H1 (cell line): ENCODE measurements around the gene ITGB7. TPM values are rescaled to one million over a fixed set of nuclear protein-coding genes. Genes with fewer than 3 reads are reported as not detected.

Experiments used
- CTCF ChIA-PET: fragments of 300-600 bp; sonication (Branson Sonifier 250); formaldehyde crosslinking; loops from one replicate; lab custom pipeline; 2021; ENCODE audit not compliant: partially characterized antibody; lab: Charles Lee
- POLR2A ChIA-PET: fragments of 300-600 bp; sonication (Branson Sonifier 250); formaldehyde crosslinking; loops from one replicate; lab custom pipeline; 2021; ENCODE audit warnings: inconsistent platforms; ENCODE audit not compliant: partially characterized antibody; lab: Charles Lee
- DNase-seq, 2 experiments: peaks; one replicate each; pipeline versions ENCODE4 v3.0.0 to v3.0.0-alpha.2; 2010 to 2022; ENCODE audit warnings: low spot score in 2 of 2, low read depth in 1 of 2, mixed read lengths in 1 of 2
- FAIRE-seq: peaks from 2 replicates; lab custom pipeline; 2011; peaks lifted over from hg19 to GRCh38; lab: Jason Lieb, UNC
- H2AFZ ChIP-seq: 2 replicates; pipeline ENCODE4 v1.8.1; 2012; ENCODE audit warnings: low read length, inconsistent platforms
- H2AK5ac ChIP-seq: 2 replicates; pipeline ENCODE4 v1.6.1; 2013; ENCODE audit warnings: low read depth, low read length
- H2BK120ac ChIP-seq: replicated peaks from 2 replicates; pipeline ENCODE3; 2013; ENCODE audit warnings: low read depth, low read length, inconsistent platforms
- H2BK12ac ChIP-seq: 2 replicates; pipeline ENCODE4 v1.6.1; 2013; ENCODE audit warnings: low read depth, low read length
- H2BK15ac ChIP-seq: 2 replicates; pipeline ENCODE4 v1.6.1; 2013; ENCODE audit warnings: low read length
- H2BK20ac ChIP-seq: 2 replicates; pipeline ENCODE4 v1.6.1; 2013; ENCODE audit warnings: low read length
- H2BK5ac ChIP-seq: 2 replicates; pipeline ENCODE4 v1.6.1; 2013; ENCODE audit warnings: low read depth, low read length
- H3K14ac ChIP-seq: 2 replicates; pipeline ENCODE4 v1.6.1; 2013; ENCODE audit warnings: inconsistent platforms; ENCODE audit not compliant: insufficient read length
- H3K18ac ChIP-seq: 2 replicates; pipeline ENCODE4 v1.6.1; 2013; ENCODE audit warnings: low read length; ENCODE audit errors: extremely low read depth
- H3K23ac ChIP-seq: 2 replicates; pipeline ENCODE4 v1.6.1; 2013; ENCODE audit warnings: inconsistent platforms; ENCODE audit not compliant: insufficient read length
- H3K23me2 ChIP-seq: 2 replicates; pipeline ENCODE4 v1.6.1; 2013; ENCODE audit warnings: low read depth, low read length
- H3K27ac ChIP-seq: 2 replicates; pipeline ENCODE4 v1.6.1; 2011; ENCODE audit warnings: low read depth, low read length, inconsistent platforms
- H3K27me3 ChIP-seq, 4 experiments: replicated peaks in 1 of 4; 1 replicate in 1 of 4; 2 replicates in 3 of 4; pipeline versions ENCODE4 v1.6.1 to v1.8.1; 2011 to 2013; ENCODE audit warnings: low read length in 3 of 4, mild to moderate bottlenecking in 3 of 4, inconsistent platforms in 2 of 4, mixed read lengths in 2 of 4, moderate library complexity in 1 of 4; ENCODE audit not compliant: control insufficient read depth in 3 of 4, insufficient read depth in 3 of 4; ENCODE audit errors: extremely low read depth in 1 of 4
- H3K36me3 ChIP-seq, 4 experiments: 2 replicates each; pipeline versions ENCODE4 v1.6.1 to v1.8.1; 2011 to 2013; ENCODE audit warnings: mild to moderate bottlenecking in 4 of 4, low read length in 3 of 4, moderate library complexity in 2 of 4, control low read depth in 1 of 4, inconsistent platforms in 1 of 4; ENCODE audit not compliant: insufficient read depth in 4 of 4, control insufficient read depth in 2 of 4
- H3K4ac ChIP-seq: replicated peaks from 2 replicates; pipeline ENCODE3; 2013; ENCODE audit warnings: low read length, low read depth, mixed read lengths, inconsistent platforms; ENCODE audit not compliant: insufficient read length
- H3K4me1 ChIP-seq, 4 experiments: replicated peaks in 1 of 4; 1 replicate in 1 of 4; 2 replicates in 3 of 4; pipeline versions ENCODE4 v1.6.1 to v1.8.1; 2011 to 2013; ENCODE audit warnings: low read length in 3 of 4, inconsistent platforms in 2 of 4, mixed read lengths in 1 of 4; ENCODE audit not compliant: insufficient read depth in 4 of 4, control insufficient read depth in 3 of 4
- H3K4me2 ChIP-seq, 2 experiments: 2 replicates each; pipeline versions ENCODE4 v1.6.1 to v1.8.1; 2011 to 2013; ENCODE audit warnings: low read depth in 2 of 2, low read length in 2 of 2, control low read depth in 1 of 2, inconsistent platforms in 1 of 2, mild to moderate bottlenecking in 1 of 2; ENCODE audit not compliant: insufficient read depth in 1 of 2
- H3K4me3 ChIP-seq, 4 experiments: fragments of 200-600, 300-600 bp in 1 of 4; sonication (generic), shearing (Covaris generic), sonication (Bioruptor Twin) in 1 of 4; 2 replicates each; pipeline versions ENCODE4 v1.5.1 to v1.8.1; 2011 to 2016; ENCODE audit warnings: low read length in 4 of 4, low read depth in 3 of 4, control low read depth in 2 of 4, inconsistent platforms in 2 of 4, mild to moderate bottlenecking in 2 of 4, mixed read lengths in 1 of 4, moderate library complexity in 1 of 4; ENCODE audit not compliant: insufficient read depth in 2 of 4; ENCODE audit errors: extremely low read depth in 1 of 4
- H3K56ac ChIP-seq: replicated peaks from 2 replicates; pipeline ENCODE3; 2013; ENCODE audit warnings: low read depth, mild to moderate bottlenecking, mixed read lengths, low read length, inconsistent platforms; ENCODE audit not compliant: insufficient read length
- H3K79me1 ChIP-seq: 2 replicates; pipeline ENCODE4 v1.6.1; 2013; ENCODE audit warnings: low read depth, low read length, control low read depth
- H3K79me2 ChIP-seq, 2 experiments: 2 replicates each; pipeline versions ENCODE4 v1.6.1 to v1.8.1; 2012 to 2013; ENCODE audit warnings: low read length in 2 of 2, mild to moderate bottlenecking in 2 of 2, inconsistent platforms in 1 of 2; ENCODE audit not compliant: insufficient read depth in 2 of 2, control insufficient read depth in 1 of 2
- H3K9ac ChIP-seq, 4 experiments: replicated peaks in 1 of 4; 1 replicate in 1 of 4; 2 replicates in 3 of 4; pipeline versions ENCODE4 v1.6.1 to v1.8.1; 2011 to 2013; ENCODE audit warnings: low read depth in 3 of 4, low read length in 3 of 4, control low read depth in 2 of 4, mild to moderate bottlenecking in 2 of 4, moderate library complexity in 2 of 4, inconsistent platforms in 1 of 4; ENCODE audit errors: extremely low read depth in 1 of 4
- H3K9me3 ChIP-seq, 2 experiments: 2 replicates each; pipeline versions ENCODE4 v1.6.1 to v1.8.1; 2012 to 2013; ENCODE audit warnings: mild to moderate bottlenecking in 2 of 2, moderate library complexity in 2 of 2, control low read depth in 1 of 2, inconsistent platforms in 1 of 2, low read depth in 1 of 2, low read length in 1 of 2, mixed read lengths in 1 of 2; ENCODE audit not compliant: insufficient read depth in 2 of 2
- H4K20me1 ChIP-seq, 2 experiments: replicated peaks in 1 of 2; 2 replicates each; pipeline versions ENCODE3 to v1.8.1; 2011 to 2013; ENCODE audit warnings: inconsistent platforms in 2 of 2, low read length in 2 of 2, mild to moderate bottlenecking in 1 of 2; ENCODE audit not compliant: insufficient read depth in 2 of 2, control insufficient read depth in 1 of 2
- H4K5ac ChIP-seq: 2 replicates; pipeline ENCODE4 v1.6.1; 2013; ENCODE audit warnings: low read length, low read depth, mixed read lengths, inconsistent platforms; ENCODE audit not compliant: insufficient read length
- H4K8ac ChIP-seq: 2 replicates; pipeline ENCODE4 v1.8.0; 2013; ENCODE audit warnings: mild to moderate bottlenecking, moderate library complexity, low read length, inconsistent platforms; ENCODE audit not compliant: insufficient read depth; ENCODE audit errors: extremely low read depth
- H4K91ac ChIP-seq: replicated peaks from 2 replicates; pipeline ENCODE3; 2013; ENCODE audit warnings: low read length, mixed read lengths, inconsistent platforms; ENCODE audit not compliant: insufficient read length
- CTBP2 ChIP-seq: IDR thresholded peaks from 2 replicates; pipeline ENCODE4 v1.7.0; 2011; ENCODE audit warnings: borderline replicate concordance, mild to moderate bottlenecking, moderate library complexity, mixed read lengths, low read length; ENCODE audit not compliant: insufficient read depth, insufficient read length
- FOSL1 ChIP-seq: IDR thresholded peaks from 2 replicates; pipeline ENCODE4 v1.6.1; 2011; ENCODE audit warnings: mild to moderate bottlenecking, low read depth, low read length, moderate library complexity; ENCODE audit not compliant: insufficient read depth
- KDM4A ChIP-seq: IDR thresholded peaks from one replicate; pipeline ENCODE4 v1.7.1; 2012; ENCODE audit warnings: low read depth, mild to moderate bottlenecking, moderate library complexity, low read length, inconsistent platforms; ENCODE audit not compliant: severe bottlenecking
- MAFK ChIP-seq: IDR thresholded peaks from 2 replicates; pipeline ENCODE4 v1.6.1; 2012; ENCODE audit warnings: low read depth, mild to moderate bottlenecking, improper control_type of control experiment, low read length
- NRF1 ChIP-seq: IDR thresholded peaks from 2 replicates; pipeline ENCODE4 v1.6.1; 2011; ENCODE audit warnings: mild to moderate bottlenecking, low read depth, low read length, improper control_type of control experiment
- POLR2AphosphoS5 ChIP-seq: IDR thresholded peaks from 2 replicates; pipeline ENCODE4 v1.6.1; 2011; ENCODE audit warnings: low read depth, low read length
- RAD21 ChIP-seq, 2 experiments: IDR thresholded peaks in 1 of 2; conservative IDR thresholded peaks in 1 of 2; 2 replicates each; pipeline ENCODE4 v1.6.1; 2011; ENCODE audit warnings: low read depth in 2 of 2, low read length in 2 of 2, improper control_type of control experiment in 1 of 2, inconsistent platforms in 1 of 2, mild to moderate bottlenecking in 1 of 2, moderate library complexity in 1 of 2
- RFX5 ChIP-seq: IDR thresholded peaks from 2 replicates; pipeline ENCODE4 v1.6.1; 2011; ENCODE audit warnings: low read depth, low read length, improper control_type of control experiment, borderline replicate concordance
- SIX5 ChIP-seq: IDR thresholded peaks from 2 replicates; pipeline ENCODE4 v1.6.1; 2011; ENCODE audit warnings: mild to moderate bottlenecking, low read depth, low read length
- SP4 ChIP-seq: IDR thresholded peaks from 2 replicates; pipeline ENCODE4 v1.6.1; 2012; ENCODE audit warnings: low read length, inconsistent platforms
- WGBS, 2 experiments: shearing (Covaris generic) in 1 of 2; methylation state at CpG; one replicate each; pipeline versions ENCODE4 v1.1.6 to v1.1.7; 2013 to 2015; ENCODE audit warnings: low lambda C conversion rate in 2 of 2, mixed read lengths in 2 of 2, inconsistent platforms in 1 of 2, low coverage in 1 of 2, missing lambda C conversion rate in 1 of 2; ENCODE audit not compliant: insufficient replicate concordance in 2 of 2, insufficient coverage in 1 of 2, insufficient read length in 1 of 2; ENCODE audit errors: extremely low coverage in 1 of 2, missing lambda C conversion rate in 1 of 2; 5-methylcytosine and 5-hydroxymethylcytosine counted together
- polyA plus RNA-seq, 7 experiments: library from polyadenylated mRNA; depleted of rRNA in 3 of 7; stranded (reverse) in 5 of 7; unstranded in 2 of 7; fragments of >200 nt in 5 of 7; fragments of 200-250 nt in 2 of 7; gene quantifications; 1 replicate in 5 of 7; 2 replicates in 1 of 7; 4 replicates in 1 of 7; pipeline versions ENCODE4 v1.2.1 to v1.2.3, GENCODE V29; 2011 to 2013; ENCODE audit warnings: missing spikeins in 2 of 7, mixed read lengths in 2 of 7
- total RNA-seq: library from RNA; stranded (reverse); fragmentation: NEBNext Ultra II Directional; extraction: Animal tissue kit (Norgen Biotek cat#: 25700); gene quantifications from 2 replicates; pipeline ENCODE4 v1.2.1, GENCODE V29; 2021
- TF ChIP-seq, protein P1 (sequence below): IDR thresholded peaks from 2 replicates; pipeline ENCODE4 v1.6.1; 2011; ENCODE audit warnings: low read length, improper control_type of control experiment

Gene ITGB7
- total and polyA plus RNA-seq, 2 of the 8 experiments (the other 6 are each of a cell fraction or from before 2014, with no cell fraction given) = 0.35 to 0.54 TPM

DNA sequence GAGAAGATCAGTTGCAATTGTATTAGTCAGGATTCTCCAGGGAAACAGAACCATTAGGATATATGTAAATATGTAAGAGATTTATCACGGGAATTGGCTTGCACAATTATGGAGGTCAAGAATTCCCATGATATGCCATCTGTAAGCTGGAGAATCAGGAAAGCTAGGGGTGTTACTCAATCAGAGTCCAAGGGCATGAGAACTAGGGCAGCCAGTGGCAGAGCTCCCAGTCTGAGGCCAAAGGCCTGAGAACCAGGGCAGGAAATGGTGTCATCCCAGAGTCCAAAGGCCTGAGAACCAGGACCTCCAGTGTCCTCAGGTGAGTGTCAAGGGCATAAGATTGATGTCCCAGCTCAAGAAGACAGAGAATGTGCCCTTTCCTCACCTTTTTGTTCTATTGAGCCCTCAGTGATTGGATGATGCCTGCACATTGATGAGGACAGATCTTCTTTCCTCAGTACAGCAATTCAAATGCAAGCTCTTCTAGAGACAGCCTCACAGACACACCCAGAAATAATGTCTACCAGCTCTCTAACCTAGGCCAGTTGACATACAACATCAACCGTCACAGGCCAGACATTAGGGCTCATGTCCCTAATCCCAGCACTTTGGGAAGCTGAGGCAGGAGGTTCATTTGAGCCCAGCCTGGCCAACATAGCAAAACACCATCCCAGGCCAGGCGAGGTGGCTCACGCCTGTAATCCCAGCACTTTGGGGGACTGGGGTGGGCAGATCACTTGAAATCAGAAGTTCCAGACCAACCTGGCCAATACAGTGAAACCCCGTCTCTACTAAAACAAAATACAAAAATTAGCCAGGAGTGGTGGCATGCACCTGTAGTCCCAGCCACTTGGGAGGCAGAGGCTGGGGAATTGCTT, 61.4 kb downstream of the ITGB7 start:
- FAIRE-seq = no peak
- Histone ChIP-seq H3K79me2 (no peaks in the 10 kb centered on the region), H3K4me3 (no peak overlapping the region)

More for the DNA sequence above, 61.4 kb downstream of the ITGB7 start:
- no peak overlapping the region for H3K18ac ChIP-seq
- peaks cover 0 to 4% of the 10 kb centered on the region in 2 experiments; a peak in 2 of 4 replicates for H3K9me3 ChIP-seq
- H4K20me1 ChIP-seq = no peaks in the 10 kb centered on the region
- no peak overlapping the region for H3K4me2 ChIP-seq
- CTCF ChIA-PET = interaction anchor here (0.7 to 2.0 kb wide), 3 partner anchors 10 to 373 kb away, joined by 3 to 10 read pairs (median 3); no protein-coding TSS in a partner anchor
- no peak overlapping the region for H3K9ac ChIP-seq
- H4K8ac ChIP-seq = no peak overlapping the region
- no peak overlapping the region for H3K27ac ChIP-seq
- H4K5ac ChIP-seq = no peak overlapping the region
- H3K4me1 ChIP-seq = peaks cover 0 to 2% (median 0%) of the 10 kb centered on the region in 4 experiments; a peak in 2 of 7 replicates
- no peaks in the 10 kb centered on the region for H3K79me1 ChIP-seq
- no peak overlapping the region for H3K56ac ChIP-seq
- H2BK120ac ChIP-seq = no peak overlapping the region
- no peak overlapping the region for H2BK12ac ChIP-seq
- H2BK5ac ChIP-seq = no peak overlapping the region
- no peak overlapping the region for H3K4ac ChIP-seq
- H3K14ac ChIP-seq = no peak overlapping the region
- 90% methylated on average over 5 of the region's 5 CpGs; no CpG with 5 or more reads in 1 of the 2 experiments for WGBS, 2 experiments
- no peak overlapping the region for H2BK20ac ChIP-seq
- no peaks in the 10 kb centered on the region for H3K23me2 ChIP-seq
- no peak overlapping the region for H2AFZ ChIP-seq
- no peak overlapping the region for H2BK15ac ChIP-seq
- DNase-seq = no peak
- no peak overlapping the region for H2AK5ac ChIP-seq
- POLR2A ChIA-PET = no interaction called here
- no peak overlapping the region for H4K91ac ChIP-seq
- H3K27me3 ChIP-seq = no peaks in the 10 kb centered on the region
- H3K36me3 ChIP-seq = no peaks in the 10 kb centered on the region
- TF ChIP-seq SP4 (no peak), MAFK (no peak), RAD21 (IDR thresholded peaks at IDR 0.05 in 1 of 2, conservative IDR thresholded peaks at IDR 0.05 in 1 of 2; ENCODE audit: low read depth in 2 of 2, low read length in 2 of 2) (no peak), CTBP2 (no peak), RFX5 (no peak), POLR2AphosphoS5 (no peak), KDM4A (no peak), SIX5 (no peak), NRF1 (no peak), FOSL1 (no peak)
- TF ChIP-seq, protein P1, sequence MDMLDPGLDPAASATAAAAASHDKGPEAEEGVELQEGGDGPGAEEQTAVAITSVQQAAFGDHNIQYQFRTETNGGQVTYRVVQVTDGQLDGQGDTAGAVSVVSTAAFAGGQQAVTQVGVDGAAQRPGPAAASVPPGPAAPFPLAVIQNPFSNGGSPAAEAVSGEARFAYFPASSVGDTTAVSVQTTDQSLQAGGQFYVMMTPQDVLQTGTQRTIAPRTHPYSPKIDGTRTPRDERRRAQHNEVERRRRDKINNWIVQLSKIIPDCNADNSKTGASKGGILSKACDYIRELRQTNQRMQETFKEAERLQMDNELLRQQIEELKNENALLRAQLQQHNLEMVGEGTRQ = no peak
- no peak overlapping the region for H3K23ac ChIP-seq
